ENCODE measurements around the gene PHACTR1. TPM values are rescaled to one million over a fixed set of nuclear protein-coding genes. Genes with fewer than 3 reads are reported as not detected.

PHACTR1 gene
- total RNA-seq, 4 donors from 2014 or later = 1.2 to 3.2 (median 1.6) TPM; not detected in 1

GRCh38 chr6:13011612-13012146, 295.1 kb downstream of the PHACTR1 start:
- in situ Hi-C loops (cut with MboI; ENCODE audit: low pct_ligation_motif_present in 1 of 4, low pct_unique_long_range_greater_than_20kb in 1 of 4, low sequenced_read_pairs in 3 of 4) = no loop called here

GRCh38 chr6:13012296-13012695, 295.7 kb downstream of the PHACTR1 start:
- TF ChIP-seq EP300 (IDR thresholded peaks at IDR 0.05; ENCODE audit: low read depth) = no peak
- no peak for TF ChIP-seq POLR2A (IDR thresholded peaks at IDR 0.05)
- no peak for TF ChIP-seq CTCF (IDR thresholded peaks at IDR 0.05)
- no peak for TF ChIP-seq POLR2AphosphoS5 (IDR thresholded peaks at IDR 0.05)
- Histone ChIP-seq H3K4me3 (no peak overlapping the region), H3K36me3 (no peaks in the 10 kb centered on the region), H3K4me1 (peaks cover 5 to 23% (median 18%) of the 10 kb centered on the region in 4 donors), H3K27ac (no peak overlapping the region), H3K27me3 (peaks cover 61% of the 10 kb centered on the region), H3K9me3 (no peaks in the 10 kb centered on the region)
- in situ Hi-C loops (cut with MboI; ENCODE audit: low pct_ligation_motif_present in 1 of 4, low pct_unique_long_range_greater_than_20kb in 1 of 4, low sequenced_read_pairs in 3 of 4) = no loop called here
- DNase-seq = no peak
- intact Hi-C loops (cut with DNase I; ENCODE audit: low total_unique reads) = no loop called here
- 52% methylated on average over 1 of the region's 1 CpG; no CpG with 5 or more reads in 1 of the 2 donors for WGBS, 2 donors (ENCODE audit: low coverage in 1 of 2)

More at GRCh38 chr6:13011612-13012146, 295.1 kb downstream of the PHACTR1 start:
- WGBS, 2 donors (ENCODE audit: low coverage in 1 of 2) = 49% methylated on average over 5 of the region's 5 CpGs; no CpG with 5 or more reads in 1 of the 2 donors
- Histone ChIP-seq H3K9me3 (no peaks in the 10 kb centered on the region), H3K27me3 (peaks cover 61% of the 10 kb centered on the region), H3K4me3 (no peak overlapping the region), H3K36me3 (no peaks in the 10 kb centered on the region), H3K4me1 (peaks cover 5 to 23% (median 21%) of the 10 kb centered on the region in 4 donors), H3K27ac (no peak overlapping the region)
- TF ChIP-seq EP300 (IDR thresholded peaks at IDR 0.05; ENCODE audit: low read depth) (no peak), CTCF (IDR thresholded peaks at IDR 0.05) (no peak), POLR2AphosphoS5 (IDR thresholded peaks at IDR 0.05) (no peak), POLR2A (IDR thresholded peaks at IDR 0.05) (no peak)
- no peak for DNase-seq
- intact Hi-C loops (cut with DNase I; ENCODE audit: low total_unique reads) = no loop called here

- intact Hi-C loops (cut with DNase I; ENCODE audit: low total_unique reads) = no loop called here
- Histone ChIP-seq H3K27ac (no peak overlapping the region), H3K9me3 (no peaks in the 10 kb centered on the region), H3K27me3 (peaks cover 61% of the 10 kb centered on the region), H3K36me3 (no peaks in the 10 kb centered on the region), H3K4me3 (peak overlapping the region; percentile 13 to 49 (median 26)), H3K4me1 (peaks cover 5 to 23% (median 18%) of the 10 kb centered on the region in 4 donors)
- peak; percentile 9 for DNase-seq
- in situ Hi-C loops (cut with MboI; ENCODE audit: low pct_ligation_motif_present in 1 of 4, low pct_unique_long_range_greater_than_20kb in 1 of 4, low sequenced_read_pairs in 3 of 4) = no loop called here
- TF ChIP-seq EP300 (IDR thresholded peaks at IDR 0.05; ENCODE audit: low read depth) (no peak), POLR2A (IDR thresholded peaks at IDR 0.05) (no peak), CTCF (IDR thresholded peaks at IDR 0.05) (no peak), POLR2AphosphoS5 (IDR thresholded peaks at IDR 0.05) (no peak)
- WGBS, 2 donors (ENCODE audit: low coverage in 1 of 2) = 5 to 8% methylated on average over 17 to 21 of the region's 21 CpGs
Measured at GRCh38 chr6:13012977-13013680, 296.6 kb downstream of the PHACTR1 start.

GRCh38 chr6:13013681-13014503, 297.3 kb downstream of the PHACTR1 start:
- DNase-seq = no peak
- WGBS, 2 donors (ENCODE audit: low coverage in 1 of 2) = 18% methylated on average over 80 of the region's 83 CpGs; no CpG with 5 or more reads in 1 of the 2 donors
- H3K9me3 ChIP-seq = no peaks in the 10 kb centered on the region

More at GRCh38 chr6:13013681-13014503, 297.3 kb downstream of the PHACTR1 start:
- Histone ChIP-seq H3K36me3 (no peaks in the 10 kb centered on the region), H3K27me3 (peaks cover 61% of the 10 kb centered on the region), H3K4me3 (peak overlapping the region; percentile 13 to 49 (median 26)), H3K4me1 (peaks cover 5 to 23% (median 18%) of the 10 kb centered on the region in 4 donors), H3K27ac (no peak overlapping the region)
- in situ Hi-C loops (cut with MboI; ENCODE audit: low pct_ligation_motif_present in 1 of 4, low pct_unique_long_range_greater_than_20kb in 1 of 4, low sequenced_read_pairs in 3 of 4) (no loop called here), intact Hi-C loops (cut with DNase I; ENCODE audit: low total_unique reads) (no loop called here)
- TF ChIP-seq POLR2A (IDR thresholded peaks at IDR 0.05) (no peak), POLR2AphosphoS5 (IDR thresholded peaks at IDR 0.05) (no peak), CTCF (IDR thresholded peaks at IDR 0.05) (no peak), EP300 (IDR thresholded peaks at IDR 0.05; ENCODE audit: low read depth) (no peak)
